PC-9 (cell line): ENCODE results near the gene NMRK2. TPM values are rescaled to one million over a fixed set of nuclear protein-coding genes. Genes with fewer than 3 reads are reported as not detected.

ENCODE experiments used
- BruUV-seq: library from RNA; stranded (reverse); fragments of 400-500 nt; replicated peaks from 2 replicates; lab custom pipeline; 2021; lab: Mats Ljungman, UMichigan
- CTCF ChIA-PET: fragments of 300-600 bp; sonication (Branson Sonifier 250); formaldehyde crosslinking; loops from one replicate; lab custom pipeline; 2022; ENCODE audit warnings: antibody characterized with exemption; lab: Charles Lee
- POLR2A ChIA-PET: fragments of 300-600 bp; sonication (Branson Sonifier 250); formaldehyde crosslinking; loops from one replicate; lab custom pipeline; 2022; ENCODE audit warnings: antibody characterized with exemption; ENCODE audit not compliant: unreplicated experiment; lab: Charles Lee
- DNase-seq, 2 experiments: peaks; one replicate each; pipeline versions ENCODE4 v3.0.0 to v3.0.0-alpha.2; 2015 to 2022; ENCODE audit warnings: mixed read lengths in 1 of 2
- H2AFZ ChIP-seq: fragments of 200-600 bp; sonication (generic); 2 replicates; pipeline ENCODE4 v1.8.1; 2017; ENCODE audit warnings: antibody characterized with exemption
- H3F3A ChIP-seq: fragments of 200-600 bp; sonication (generic); 2 replicates; pipeline ENCODE4 v1.8.1; 2017; ENCODE audit warnings: antibody characterized with exemption, mild to moderate bottlenecking, low read depth; ENCODE audit not compliant: insufficient read depth
- H3K27ac ChIP-seq: fragments of 200-600 bp; sonication (generic); 2 replicates; pipeline ENCODE4 v1.6.1; 2016; ENCODE audit warnings: mixed run types
- H3K27me3 ChIP-seq: fragments of 200-600 bp; sonication (generic); 2 replicates; pipeline ENCODE4 v1.6.1; 2016; ENCODE audit warnings: low read depth, mixed run types; ENCODE audit not compliant: insufficient read depth
- H3K36me3 ChIP-seq: fragments of 200-600 bp; sonication (generic); 2 replicates; pipeline ENCODE4 v1.6.1; 2016; ENCODE audit warnings: low read depth, mixed run types
- H3K4me1 ChIP-seq: fragments of 200-600 bp; sonication (generic); replicated peaks from 2 replicates; pipeline ENCODE4 v1.6.1; 2016; ENCODE audit warnings: mixed run types; ENCODE audit not compliant: insufficient read depth
- H3K4me2 ChIP-seq: fragments of 200-600 bp; sonication (generic); 2 replicates; pipeline ENCODE4 v1.6.1; 2017; ENCODE audit warnings: mixed run types
- H3K4me3 ChIP-seq: fragments of 200-600 bp; sonication (generic); 2 replicates; pipeline ENCODE4 v1.6.1; 2016; ENCODE audit warnings: mixed run types
- H3K79me2 ChIP-seq: fragments of 200-600 bp; sonication (generic); 2 replicates; pipeline ENCODE4 v1.6.1; 2017; ENCODE audit warnings: low read depth, mixed run types
- H3K9me2 ChIP-seq: fragments of 200-600 bp; sonication (generic); 2 replicates; pipeline ENCODE4 v1.8.1; 2017; ENCODE audit warnings: mild to moderate bottlenecking; ENCODE audit not compliant: insufficient read depth
- H3K9me3 ChIP-seq: fragments of 200-600 bp; sonication (generic); 2 replicates; pipeline ENCODE4 v1.8.1; 2016; ENCODE audit warnings: low read depth; ENCODE audit not compliant: insufficient read depth
- H4K20me1 ChIP-seq: fragments of 200-600 bp; sonication (generic); 2 replicates; pipeline ENCODE4 v1.8.1; 2017; ENCODE audit not compliant: insufficient read depth
- CTCF ChIP-seq: fragments of 200-600 bp; sonication (generic); conservative IDR thresholded peaks from 2 replicates; pipeline ENCODE4 v1.6.1; 2017; ENCODE audit warnings: mixed run types, antibody characterized with exemption, mild to moderate bottlenecking, moderate library complexity
- EZH2 ChIP-seq: fragments of 200-600 bp; sonication (generic); IDR thresholded peaks from 2 replicates; pipeline ENCODE4 v1.8.0; 2017; ENCODE audit warnings: antibody characterized with exemption, low read depth
- intact Hi-C: fragments of 100-400 bp; cut with micrococcal nuclease; formaldehyde crosslinking; loops from one replicate; pipeline ENCODE4 v1.10.0; 2022; ENCODE audit not compliant: unreplicated experiment
- total RNA-seq: library from RNA; stranded (reverse); gene quantifications from 2 replicates; pipeline ENCODE4 v1.2.3, GENCODE V29; 2021

NMRK2 gene
- total RNA-seq, 1 experiment from 2014 or later = not detected

GRCh38 chr19:3986260-3987041, 53.6 kb downstream of the NMRK2 start:
- Histone ChIP-seq H3F3A (peaks cover 57% of the 10 kb centered on the region), H2AFZ (no peak overlapping the region; the same call in 1 of the 2 replicates), H3K36me3 (peaks cover 18% of the 10 kb centered on the region), H3K27ac (peak overlapping the region; percentile 52), H3K9me3 (no peaks in the 10 kb centered on the region), H3K9me2 (no peaks in the 10 kb centered on the region), H3K27me3 (no peaks in the 10 kb centered on the region), H3K4me2 (peak overlapping the region; percentile 89), H4K20me1 (peaks cover 35% of the 10 kb centered on the region), H3K4me3 (peak overlapping the region; percentile 91), H3K4me1 (peaks cover 23% of the 10 kb centered on the region), H3K79me2 (peaks cover 38% of the 10 kb centered on the region)
- no TSS peak for BruUV-seq
- intact Hi-C loops = loop anchor here (1.0 to 5.0 kb wide), 5 partner anchors 18 to 391 kb away; no protein-coding TSS in a partner anchor
- peak; percentile 57 to 70 for DNase-seq
- POLR2A ChIA-PET = no interaction called here
- CTCF ChIA-PET = interaction anchor here (0.6 to 1.1 kb wide), 2 partner anchors 72 to 207 kb away, joined by 3 to 4 read pairs; no protein-coding TSS in a partner anchor
- TF ChIP-seq CTCF (peak; percentile 59; the same call in 1 of the 2 replicates), EZH2 (no peak)

- no TSS peak for BruUV-seq
- Histone ChIP-seq H3K27me3 (no peaks in the 10 kb centered on the region), H3K27ac (no peak overlapping the region), H3K79me2 (peaks cover 25% of the 10 kb centered on the region), H3K4me3 (peak overlapping the region; percentile 91; the same call in 1 of the 2 replicates), H3K4me2 (peak overlapping the region; percentile 89), H3K36me3 (peaks cover 14% of the 10 kb centered on the region; the same call in 1 of the 2 replicates), H3K9me3 (no peaks in the 10 kb centered on the region), H3F3A (peaks cover 44% of the 10 kb centered on the region), H2AFZ (peak overlapping the region; percentile 70; the same call in 1 of the 2 replicates), H4K20me1 (peaks cover 21% of the 10 kb centered on the region), H3K4me1 (peaks cover 23% of the 10 kb centered on the region), H3K9me2 (no peaks in the 10 kb centered on the region)
- peak; percentile 75 for TF ChIP-seq CTCF
- TF ChIP-seq EZH2 = no peak
- peak; percentile 64 to 78 for DNase-seq
- ChIA-PET POLR2A (interaction anchor here (0.5 to 0.9 kb wide), 5 partner anchors 17 to 363 kb away, joined by 3 to 40 read pairs (median 4); partner anchors contain the start of genes DAPK3 and MPND), CTCF (interaction anchor here (0.6 to 1.1 kb wide), 11 partner anchors 9 to 1388 kb away, joined by 3 to 19 read pairs (median 6); partner anchors contain the start of gene ZBTB7A)
- intact Hi-C loops = loop anchor here (2.0 to 5.0 kb wide), 4 partner anchors 19 to 390 kb away; no protein-coding TSS in a partner anchor
These were observed 54.9 kb downstream of the NMRK2 start for GRCh38 chr19:3987619-3988371.

GRCh38 chr19:3990815-3991117, 57.9 kb downstream of the NMRK2 start:
- Histone ChIP-seq H3F3A (peaks cover 22% of the 10 kb centered on the region), H4K20me1 (no peaks in the 10 kb centered on the region), H3K36me3 (no peaks in the 10 kb centered on the region), H3K79me2 (no peaks in the 10 kb centered on the region), H2AFZ (peak overlapping the region; percentile 81), H3K4me2 (peak overlapping the region; percentile 61), H3K27ac (no peak overlapping the region), H3K27me3 (no peaks in the 10 kb centered on the region), H3K4me1 (peaks cover 12% of the 10 kb centered on the region; the same call in 1 of the 2 replicates), H3K9me3 (no peaks in the 10 kb centered on the region), H3K4me3 (no peak overlapping the region), H3K9me2 (no peaks in the 10 kb centered on the region)
- DNase-seq = no peak
- ChIA-PET CTCF (no interaction called here), POLR2A (no interaction called here)
- intact Hi-C loops = no loop called here
- no TSS peak for BruUV-seq
- TF ChIP-seq CTCF (no peak), EZH2 (no peak)
